Endothelial cell of umbilical vein (primary cell): ENCODE data around the gene BMP8B. TPM values are rescaled to one million over a fixed set of nuclear protein-coding genes. Genes with fewer than 3 reads are reported as not detected.

ENCODE experiments used
- BruUV-seq: library from RNA; stranded (reverse); fragments of 400-500 nt; replicated peaks from 2 replicates; lab custom pipeline; 2021; lab: Mats Ljungman, UMichigan
- CTCF ChIA-PET: fragments of 300-600, 350-600 bp; sonication (Branson Sonifier 250); formaldehyde crosslinking; loops from one replicate; lab custom pipeline; 2021; ENCODE audit warnings: antibody characterized with exemption, inconsistent platforms; lab: Charles Lee
- POLR2A ChIA-PET: fragments of 300-600, 350-600 bp; sonication (Branson Sonifier 250); formaldehyde crosslinking; loops from one replicate; lab custom pipeline; 2021; ENCODE audit warnings: antibody characterized with exemption, inconsistent platforms; lab: Charles Lee
- DNase-seq: peaks from one replicate; pipeline ENCODE4 v3.0.0-alpha.2; 2011; ENCODE audit warnings: low read depth, low spot score
- FAIRE-seq: peaks from 2 replicates; lab custom pipeline; 2011; peaks lifted over from hg19 to GRCh38; lab: Jason Lieb, UNC
- H2AFZ ChIP-seq: 2 replicates; pipeline ENCODE4 v1.6.0; 2012; ENCODE audit warnings: low read depth, low read length, control low read depth, inconsistent platforms
- H3K27ac ChIP-seq: 2 replicates; pipeline ENCODE4 v1.5.1; 2011; ENCODE audit warnings: low read depth, mild to moderate bottlenecking, control low read depth, low read length, moderate library complexity; ENCODE audit not compliant: insufficient read depth
- H3K27me3 ChIP-seq, 2 experiments: 2 replicates each; pipeline versions ENCODE4 v1.6.0 to v1.6.1; 2011; ENCODE audit warnings: low read length in 2 of 2, mixed read lengths in 1 of 2; ENCODE audit not compliant: control insufficient read depth in 2 of 2, insufficient read depth in 2 of 2
- H3K36me3 ChIP-seq, 2 experiments: 2 replicates in 1 of 2; 3 replicates in 1 of 2; pipeline ENCODE4 v1.5.1; 2011; ENCODE audit warnings: low read length in 2 of 2, mild to moderate bottlenecking in 1 of 2, moderate library complexity in 1 of 2; ENCODE audit not compliant: control insufficient read depth in 2 of 2, insufficient read depth in 2 of 2; ENCODE audit errors: extremely low read depth in 1 of 2
- H3K4me1 ChIP-seq: 3 replicates; pipeline ENCODE4 v1.5.1; 2011; ENCODE audit warnings: mild to moderate bottlenecking, low read length; ENCODE audit not compliant: control insufficient read depth, insufficient read depth; ENCODE audit errors: extremely low read depth
- H3K4me2 ChIP-seq: 2 replicates; pipeline ENCODE4 v1.6.1; 2011; ENCODE audit warnings: low read length, control low read depth, mixed read lengths; ENCODE audit not compliant: insufficient read depth
- H3K4me3 ChIP-seq, 3 experiments: fragments of 200-600 bp in 1 of 3; sonication (generic), shearing (Covaris generic) in 1 of 3; replicated peaks in 1 of 3; 2 replicates each; pipeline ENCODE4 v1.5.1; 2011 to 2016; ENCODE audit warnings: control low read depth in 3 of 3, low read length in 3 of 3, mild to moderate bottlenecking in 2 of 3, inconsistent platforms in 1 of 3, low read depth in 1 of 3, moderate library complexity in 1 of 3; ENCODE audit not compliant: insufficient read depth in 1 of 3
- H3K79me2 ChIP-seq: 2 replicates; pipeline ENCODE4 v1.6.0; 2012; ENCODE audit warnings: low read length, inconsistent platforms; ENCODE audit not compliant: control insufficient read depth, insufficient read depth
- H3K9ac ChIP-seq: replicated peaks from 2 replicates; pipeline ENCODE3; 2011; ENCODE audit warnings: low read length, control low read depth; ENCODE audit not compliant: insufficient read depth; ENCODE audit errors: extremely low read depth
- H3K9me1 ChIP-seq: replicated peaks from 3 replicates; pipeline ENCODE4 v1.6.0; 2011; ENCODE audit warnings: mild to moderate bottlenecking, low read length; ENCODE audit not compliant: control insufficient read depth, insufficient read depth; ENCODE audit errors: extremely low read depth
- H3K9me3 ChIP-seq: replicated peaks from 2 replicates; pipeline ENCODE4 v1.5.1; 2012; ENCODE audit warnings: low read length, inconsistent platforms; ENCODE audit not compliant: control insufficient read depth, insufficient read depth
- H4K20me1 ChIP-seq: replicated peaks from 2 replicates; pipeline ENCODE3; 2011; ENCODE audit warnings: mild to moderate bottlenecking, low read length; ENCODE audit not compliant: control insufficient read depth, insufficient read depth; ENCODE audit errors: extremely low read depth
- CTCF ChIP-seq, 2 donors: IDR thresholded peaks; 1 replicate in 1 of 2; 2 replicates in 1 of 2; pipeline ENCODE4 v1.5.1; 2011; ENCODE audit warnings: low read length in 2 of 2, mild to moderate bottlenecking in 2 of 2, moderate library complexity in 2 of 2, control low read depth in 1 of 2, inconsistent platforms in 1 of 2, low read depth in 1 of 2; ENCODE audit not compliant: insufficient read depth in 1 of 2; ENCODE audit errors: extremely low read depth in 1 of 2
- FOS ChIP-seq: IDR thresholded peaks from 2 replicates; pipeline ENCODE4 v1.6.1; 2011; ENCODE audit warnings: mild to moderate bottlenecking, low read length, moderate library complexity, borderline replicate concordance; ENCODE audit not compliant: insufficient read depth
- GATA2 ChIP-seq: IDR thresholded peaks from 2 replicates; pipeline ENCODE4 v1.7.0; 2011; ENCODE audit warnings: low read depth, mild to moderate bottlenecking, moderate library complexity, mixed read lengths, low read length; ENCODE audit not compliant: insufficient read length, insufficient read depth
- JUN ChIP-seq: IDR thresholded peaks from 2 replicates; pipeline ENCODE4 v1.6.1; 2011; ENCODE audit warnings: borderline replicate concordance, low read depth; ENCODE audit not compliant: insufficient read length, insufficient read depth
- MYC ChIP-seq: IDR thresholded peaks from one replicate; pipeline ENCODE4 v1.6.1; 2011; ENCODE audit warnings: mild to moderate bottlenecking, low read depth, low read length
- POLR2A ChIP-seq: IDR thresholded peaks from 2 replicates; pipeline ENCODE4 v1.6.1; 2012; ENCODE audit warnings: low read depth, mild to moderate bottlenecking, control low read depth, low read length
- POLR2AphosphoS5 ChIP-seq: IDR thresholded peaks from 2 replicates; pipeline ENCODE4 v1.6.1; 2012; ENCODE audit warnings: low read depth, mild to moderate bottlenecking, control low read depth, low read length, moderate library complexity; ENCODE audit not compliant: insufficient read depth
- dilution Hi-C: fragments of 300-500 bp; cut with MboI; formaldehyde crosslinking; loops from one replicate; pipeline ENCODE4 v1.15.0; 2019; ENCODE audit warnings: low sequenced_read_pairs; ENCODE audit not compliant: extremely low pct_ligation_motif_present
- intact Hi-C: fragments of 100-400 bp; cut with micrococcal nuclease; formaldehyde crosslinking; loops from one replicate; pipeline ENCODE4 v1.10.0; 2022
- polyA plus RNA-seq, 4 experiments: library from polyadenylated mRNA; depleted of rRNA in 3 of 4; stranded (reverse) in 3 of 4; unstranded in 1 of 4; fragments of >200 nt; gene quantifications; 2 replicates each; pipeline versions ENCODE4 v1.2.1 to v1.2.3, GENCODE V29; 2011 to 2012; ENCODE audit warnings: missing spikeins in 1 of 4
- total RNA-seq: library from RNA; stranded (reverse); gene quantifications from 2 replicates; pipeline ENCODE4 v1.2.3, GENCODE V29; 2021

Gene BMP8B
- total and polyA plus RNA-seq, 2 donors (not counting 3 experiments of a cell fraction or from before 2014, with no cell fraction given), result 0.07 TPM; not detected in 1

- BruUV-seq, result no TSS peak
- no peaks in the 10 kb centered on the region for H3K36me3 ChIP-seq
- intact Hi-C loops (no loop called here), dilution Hi-C loops (no loop called here)
- H3K9me3 ChIP-seq, result no peaks in the 10 kb centered on the region
- H3K4me3 ChIP-seq, result no peak overlapping the region
- FAIRE-seq (no peak), DNase-seq (no peak)
- ChIA-PET POLR2A (no interaction called here), CTCF (interaction anchor here (1.1 kb wide), 1 partner anchor 230 kb away, joined by 4 read pairs; no protein-coding TSS in a partner anchor)
- no peaks in the 10 kb centered on the region for H3K9me1 ChIP-seq
- no peaks in the 10 kb centered on the region for H4K20me1 ChIP-seq
- H3K9ac ChIP-seq, result no peak overlapping the region
- H3K27me3 ChIP-seq, result no peaks in the 10 kb centered on the region
- no peaks in the 10 kb centered on the region for H3K79me2 ChIP-seq
- no peak for TF ChIP-seq POLR2A
- TF ChIP-seq CTCF (IDR thresholded peaks at IDR 0.05; ENCODE audit: extremely low read depth in 1 of 2, insufficient read depth in 1 of 2, low read depth in 1 of 2, low read length in 2 of 2), result no peak
- TF ChIP-seq POLR2AphosphoS5, result no peak
- TF ChIP-seq GATA2, result no peak
- no peak for TF ChIP-seq JUN
- TF ChIP-seq FOS, result no peak
- TF ChIP-seq MYC, result no peak
- H2AFZ ChIP-seq, result no peak overlapping the region
- no peak overlapping the region for H3K27ac ChIP-seq
- H3K4me1 ChIP-seq, result no peaks in the 10 kb centered on the region
- H3K4me2 ChIP-seq, result no peak overlapping the region
Measured at GRCh38 chr1:39802496-39803260, 14.0 kb upstream of the BMP8B start.
